GM19099 (cell line): ENCODE results near the gene LRCOL1.

Source experiments
- POLR2A ChIP-seq: IDR thresholded peaks from 3 replicates; pipeline ENCODE4 v1.6.1; 2011; ENCODE audit warnings: low read depth; ENCODE audit not compliant: insufficient read length; ENCODE audit errors: extremely low read depth

LRCOL1 gene

DNA sequence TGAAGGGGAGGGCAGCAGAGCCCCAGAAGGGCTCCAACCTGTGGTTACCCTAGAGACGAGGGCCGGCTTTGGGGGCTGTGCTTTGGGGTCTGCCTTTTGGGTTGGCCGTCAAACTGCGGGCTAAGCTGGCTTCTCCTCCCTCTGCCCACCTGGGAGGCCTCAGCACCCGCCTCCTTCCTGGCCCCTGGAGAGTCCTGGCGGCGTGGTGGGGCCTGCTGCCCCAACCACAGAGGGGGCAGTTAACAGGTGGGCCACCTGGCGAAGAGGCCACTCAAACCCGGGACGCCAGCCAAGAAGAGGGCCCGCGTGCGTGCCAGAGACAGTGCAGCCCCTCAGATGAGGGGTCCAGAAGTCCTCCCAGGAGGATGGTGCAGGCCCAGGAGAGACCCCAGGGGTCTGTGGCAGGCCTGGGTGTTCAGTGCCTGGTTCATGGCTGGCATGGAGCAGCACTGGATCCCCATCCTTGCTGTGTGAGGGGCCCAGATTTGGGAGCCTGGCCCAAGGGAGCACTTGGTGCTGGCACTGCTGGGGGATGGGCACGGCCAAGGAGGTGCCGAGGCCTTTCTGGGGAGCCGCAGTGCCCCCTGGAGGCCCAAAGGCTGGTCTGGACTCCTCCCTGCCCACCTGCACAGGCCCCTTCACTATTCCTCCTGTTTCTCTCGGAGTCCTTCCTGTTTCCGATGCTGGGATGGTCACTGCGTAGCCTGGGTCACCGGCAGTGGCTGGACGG is 48.8 kb downstream of the LRCOL1 start:
- no peak for TF ChIP-seq POLR2A

DNA sequence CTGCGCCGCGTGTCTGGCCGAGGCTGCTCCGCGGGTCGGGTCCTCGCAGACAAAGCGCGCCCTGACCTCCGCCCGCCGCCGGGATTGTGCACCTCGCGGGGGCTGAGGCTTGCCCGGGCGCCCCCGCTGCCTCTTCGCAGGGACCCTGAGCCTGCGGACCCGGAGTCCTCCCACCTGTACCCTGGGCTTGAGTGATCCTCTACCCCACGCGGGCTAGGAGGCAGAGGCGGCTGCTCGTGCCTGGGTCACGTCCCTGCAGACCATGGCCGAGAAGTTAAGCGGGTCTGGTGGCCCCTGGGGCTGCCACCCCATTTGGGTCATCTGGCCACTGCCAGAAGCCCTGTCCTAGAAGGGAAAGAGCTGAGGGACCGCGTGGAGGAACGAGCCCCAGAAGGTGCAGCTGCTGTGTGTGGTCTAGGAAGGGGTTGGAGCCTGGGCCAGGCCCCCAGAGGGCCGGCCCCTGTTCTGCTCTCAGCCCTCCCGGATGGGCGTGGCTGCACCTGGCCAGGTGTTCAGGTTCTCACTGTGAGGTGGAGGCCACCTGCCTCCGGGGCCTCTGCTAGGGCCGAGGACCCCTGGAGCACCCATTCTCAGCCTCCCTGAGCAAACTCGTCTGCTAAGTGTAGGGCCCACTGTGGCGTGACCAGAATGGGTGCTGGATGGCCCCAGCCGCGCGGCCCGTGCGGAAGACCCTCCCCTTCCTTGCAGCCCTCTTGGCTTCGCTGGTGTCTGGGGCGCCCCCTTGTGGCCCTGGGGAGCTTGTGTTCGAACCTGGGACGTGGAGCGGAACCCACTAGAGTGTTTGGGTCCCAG is 49.6 kb downstream of the LRCOL1 start:
- no peak for TF ChIP-seq POLR2A

DNA sequence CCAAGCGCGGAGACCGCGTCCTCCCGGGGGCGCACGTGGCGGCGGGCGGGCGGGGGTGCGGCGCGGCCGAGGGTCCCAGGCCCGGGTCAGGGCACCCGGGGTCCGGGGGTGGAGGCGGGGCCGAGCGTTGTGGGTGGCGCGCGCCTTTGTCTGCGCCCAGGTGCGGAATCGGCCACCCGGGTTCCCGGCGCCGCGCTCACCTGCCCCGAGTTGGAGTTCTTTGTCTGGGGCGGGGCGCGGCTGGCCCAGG is 50.1 kb downstream of the LRCOL1 start:
- TF ChIP-seq POLR2A, result no peak

DNA sequence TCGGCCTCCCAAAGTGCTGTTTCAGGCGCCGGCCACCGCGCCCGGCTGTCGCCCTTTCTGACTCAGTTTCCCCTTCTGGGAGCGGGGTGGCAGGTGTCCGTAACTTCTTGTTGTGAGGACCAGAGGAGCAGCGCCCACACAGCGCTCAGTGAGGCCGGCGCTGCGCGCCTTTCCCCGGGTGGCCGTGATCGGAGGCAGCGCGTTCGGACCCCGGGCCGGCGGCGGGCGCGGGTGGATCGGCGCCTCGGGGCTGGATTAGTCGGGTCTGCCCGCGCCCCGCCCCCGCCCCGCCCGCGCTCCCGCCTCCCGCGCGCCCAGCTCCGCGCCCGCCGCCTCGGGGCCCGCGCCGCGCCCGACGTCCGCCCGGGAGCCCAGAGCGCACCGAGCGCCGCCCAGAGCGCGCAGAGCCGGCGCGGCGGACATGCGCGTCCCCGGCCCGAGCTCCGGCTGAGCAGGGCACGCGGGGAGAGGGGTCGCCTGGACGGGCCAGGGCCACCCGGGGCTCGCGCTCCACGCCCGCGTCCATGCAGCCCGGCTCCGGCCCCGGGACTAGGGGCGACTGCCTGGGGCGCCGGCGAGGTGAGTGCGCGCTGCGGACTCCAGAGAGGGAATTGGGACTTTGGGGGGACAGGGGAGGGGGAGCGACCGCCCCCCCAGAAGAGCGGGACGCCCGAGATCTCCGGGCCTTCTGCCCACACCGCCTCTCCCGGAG is 50.6 kb downstream of the LRCOL1 start:
- TF ChIP-seq POLR2A, result no peak

DNA sequence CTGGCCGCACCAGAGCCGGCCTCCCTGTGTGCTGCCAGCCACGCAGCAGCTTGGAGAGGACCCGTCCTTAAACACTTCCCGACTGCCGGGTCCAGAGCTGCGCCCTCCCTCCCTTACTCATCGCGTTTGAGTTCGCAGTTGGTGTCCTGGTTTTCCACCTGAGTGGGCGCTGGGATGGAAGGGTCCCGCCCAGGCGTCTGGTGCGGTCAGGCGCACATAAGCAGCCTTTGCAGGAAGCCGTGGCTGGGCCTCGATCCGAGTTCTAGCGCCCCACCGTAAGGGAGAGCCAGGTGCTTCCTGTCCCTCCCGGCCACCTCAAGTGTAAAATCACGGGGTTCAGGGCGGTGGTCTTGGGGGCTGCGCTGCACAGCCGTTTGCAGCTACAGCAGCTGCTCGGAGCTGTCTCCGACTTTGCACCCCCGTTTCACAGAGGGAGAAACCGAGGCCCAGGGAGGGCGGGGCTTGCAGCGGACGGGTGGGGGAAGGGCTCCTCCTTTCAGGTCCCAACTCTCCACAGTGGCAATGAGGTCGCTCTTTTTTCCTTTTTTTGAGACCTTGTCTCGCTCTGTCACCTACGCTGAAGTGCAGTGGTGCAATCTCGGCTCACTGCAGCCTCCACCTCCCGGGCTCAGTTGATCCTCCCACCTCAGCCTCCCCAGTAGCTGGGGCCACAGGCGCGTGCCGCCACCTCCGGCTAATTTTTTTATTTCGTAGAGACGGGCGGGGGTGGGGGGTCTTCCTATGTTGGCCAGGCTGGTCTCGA is 51.3 kb downstream of the LRCOL1 start:
- TF ChIP-seq POLR2A, result no peak

DNA sequence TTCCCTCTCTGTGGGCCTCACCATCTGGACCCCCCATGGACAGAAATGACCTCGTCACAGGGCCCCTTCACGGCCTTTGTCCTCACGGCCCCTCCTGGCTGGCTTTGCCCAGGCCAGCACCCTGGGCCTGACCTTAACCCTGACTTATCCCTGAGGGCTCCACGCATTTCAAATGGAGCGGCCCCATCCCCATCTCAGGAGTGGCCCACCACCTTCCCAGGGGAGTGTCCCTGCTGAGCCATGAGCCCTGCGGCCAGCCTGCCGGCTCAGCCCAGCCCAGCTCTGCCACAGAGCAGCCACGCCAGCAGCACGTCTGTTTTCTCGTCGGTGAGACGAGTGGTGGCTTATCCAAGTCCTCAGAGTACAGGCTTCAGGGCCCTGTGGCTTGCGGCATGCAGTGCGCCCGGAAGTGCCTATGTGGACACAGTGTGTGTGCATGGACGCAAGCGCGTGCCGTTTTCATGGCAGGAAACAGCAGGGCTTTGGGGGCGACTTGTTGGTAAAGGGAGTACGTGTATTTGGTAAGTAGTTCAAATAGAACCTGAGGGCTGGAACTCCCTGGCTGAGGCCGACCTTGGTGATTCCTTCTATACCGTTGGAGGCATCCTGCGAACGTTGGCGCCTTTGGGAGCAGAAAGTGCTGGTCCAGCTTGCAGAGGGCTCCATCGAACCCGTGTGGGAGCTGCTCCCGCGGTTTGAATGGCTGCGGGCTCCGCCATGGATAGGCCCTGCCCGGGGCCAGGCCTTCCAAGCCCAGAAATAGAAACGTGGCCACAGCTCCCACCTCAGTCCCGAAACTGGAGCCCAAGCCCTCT is 52.1 kb downstream of the LRCOL1 start:
- TF ChIP-seq POLR2A, result no peak

DNA sequence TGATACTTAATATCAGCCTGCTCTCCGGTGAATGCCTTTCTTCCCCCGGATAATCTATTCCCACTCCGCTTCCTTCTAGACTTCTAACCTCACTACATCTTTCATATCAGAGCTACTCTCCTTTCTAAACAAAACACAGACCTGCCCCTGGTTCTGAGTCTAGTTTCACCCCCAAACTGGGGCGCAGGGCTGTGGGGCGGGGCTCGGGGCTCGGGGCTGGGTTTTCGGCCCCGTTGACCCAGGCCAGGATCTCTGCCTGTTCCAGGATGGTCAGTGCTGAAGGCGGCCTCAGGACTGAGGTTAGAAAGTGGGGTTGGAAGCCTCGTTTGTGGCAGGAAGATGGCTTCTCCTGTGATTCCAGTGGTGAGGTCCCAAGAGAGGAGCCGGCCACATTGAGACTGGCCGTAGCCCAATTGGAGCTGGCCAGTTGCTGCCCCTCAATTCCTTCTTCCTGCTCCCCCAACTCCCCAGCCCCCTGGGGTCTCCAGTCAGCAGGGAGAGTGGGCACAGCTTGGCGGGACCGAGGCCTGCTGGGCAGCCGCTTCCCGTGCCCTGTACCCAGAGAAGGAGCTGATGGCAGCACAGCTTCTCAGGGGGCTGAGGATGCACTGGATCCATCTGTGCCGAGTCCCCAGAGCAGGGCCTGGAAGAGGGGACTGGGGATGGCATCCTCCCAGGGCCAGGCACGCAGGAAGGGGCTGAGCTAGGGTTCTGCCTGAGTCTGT is 52.9 kb downstream of the LRCOL1 start:
- no peak for TF ChIP-seq POLR2A

DNA sequence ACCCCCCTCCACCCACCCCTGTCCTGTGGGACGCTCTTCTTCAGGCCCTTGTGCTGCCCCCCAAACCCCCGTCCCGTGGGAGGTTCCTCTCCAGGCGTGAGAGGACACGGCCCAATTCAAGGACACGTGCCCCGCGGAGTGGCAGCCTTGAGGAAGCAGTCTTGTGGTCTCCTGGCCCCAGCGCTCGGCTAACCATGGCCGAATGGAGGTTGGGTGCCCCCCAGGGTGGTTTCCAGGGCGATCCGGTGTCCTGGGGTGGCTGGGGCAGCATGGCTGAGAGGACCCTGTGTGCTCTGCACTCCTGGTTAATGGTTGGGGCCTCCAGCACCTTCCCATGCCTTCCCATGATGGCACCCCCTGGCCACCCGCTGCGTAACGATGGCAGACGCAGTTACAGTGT is 53.6 kb downstream of the LRCOL1 start:
- no peak for TF ChIP-seq POLR2A

DNA sequence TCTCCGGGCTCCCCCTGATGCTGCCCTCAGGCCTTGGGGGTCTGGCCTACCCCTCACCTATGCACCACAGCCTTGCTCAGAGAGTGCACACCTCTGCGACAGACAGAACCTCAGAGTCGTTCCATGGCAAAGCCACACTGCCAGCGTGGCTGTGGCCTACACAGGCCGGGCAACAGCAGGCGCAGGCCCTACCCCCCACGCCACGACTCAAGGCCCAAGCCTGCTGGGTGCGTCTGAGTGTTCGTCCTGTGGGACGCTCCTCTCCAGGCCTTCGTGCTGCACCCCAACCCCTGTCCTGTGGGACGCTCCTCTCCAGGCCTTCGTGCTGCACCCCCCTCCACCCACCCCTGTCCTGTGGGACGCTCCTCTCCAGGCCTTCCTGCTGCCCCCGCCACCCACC is 54.2 kb downstream of the LRCOL1 start:
- TF ChIP-seq POLR2A, result no peak

DNA sequence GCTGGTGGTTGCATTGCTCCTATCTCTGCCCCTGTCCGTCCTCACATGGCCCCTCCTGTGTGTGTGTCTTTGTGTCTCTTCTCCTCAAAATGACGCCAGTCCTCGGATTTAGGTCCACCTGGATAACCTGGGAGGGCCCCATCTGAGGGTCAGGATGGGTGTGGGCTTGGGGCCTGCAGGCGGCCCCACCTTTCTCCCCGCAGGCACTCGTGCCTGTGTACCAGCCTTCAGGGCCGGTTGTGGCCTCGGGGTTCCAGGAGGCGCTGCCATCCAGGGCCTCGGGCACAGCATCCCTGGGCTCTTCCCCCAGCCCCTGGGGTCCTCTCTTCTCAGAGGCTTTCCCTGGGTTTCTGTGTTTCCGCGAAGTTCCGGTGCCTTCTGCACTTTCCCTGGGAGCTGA is 54.7 kb downstream of the LRCOL1 start:
- TF ChIP-seq POLR2A, result no peak

DNA sequence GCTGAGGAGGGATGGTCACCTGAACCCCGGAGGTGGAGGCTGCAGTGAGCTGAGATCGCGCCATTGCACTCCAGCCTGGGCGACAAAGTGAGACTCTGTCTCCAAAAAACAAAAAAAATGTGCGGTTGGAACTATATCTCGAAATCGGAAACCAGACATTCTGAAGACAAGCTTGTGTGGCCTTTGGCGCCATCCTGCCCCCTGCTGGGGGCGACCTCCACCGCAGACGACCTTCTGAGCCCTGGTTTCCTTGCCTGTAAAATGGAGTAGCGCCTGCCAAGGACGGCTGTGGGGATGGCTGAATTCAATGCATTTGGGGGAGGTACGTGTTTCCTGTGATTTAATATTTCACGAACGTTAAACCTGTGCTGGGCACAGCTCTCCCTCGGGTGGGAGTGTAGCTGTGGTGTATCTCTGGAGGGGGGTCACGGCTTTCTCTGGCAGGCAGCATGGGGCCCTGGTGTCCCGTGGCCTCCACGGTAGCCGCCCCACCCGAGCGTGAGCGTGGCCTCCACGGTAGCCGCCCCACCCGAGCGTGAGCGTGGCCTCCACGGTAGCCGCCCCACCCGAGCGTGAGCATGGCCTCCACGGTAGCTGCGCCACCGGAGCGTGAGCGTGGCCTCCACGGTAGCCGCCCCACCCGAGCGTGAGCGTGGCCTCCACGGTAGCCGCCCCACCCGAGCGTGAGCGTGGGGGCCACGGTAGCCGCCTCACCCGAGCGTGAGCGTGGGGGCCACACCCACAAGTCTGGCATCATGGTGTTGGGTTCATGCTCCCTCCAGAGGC is 55.3 kb downstream of the LRCOL1 start:
- TF ChIP-seq POLR2A, result no peak
